ENCODE measurements around the gene IDI1.
"Not testable (repeated sequence)": the region's sequence is repeated elsewhere in the genome, so short reads cannot be mapped to it uniquely, and the experiment has no call there.

The IDI1 gene

GRCh38 chr10:1038769-1039168 is 10.2 kb downstream of the IDI1 start:
- DNase-seq = not testable (repeated sequence)

GRCh38 chr10:1037098-1037497 is 11.8 kb downstream of the IDI1 start:
- H3K36me3 Mint-ChIP-seq (ENCODE audit: insufficient read depth) = peaks cover 41% of the 10 kb centered on the region
- H3K4me3 Mint-ChIP-seq = peak overlapping the region in 1 of 2 donors; percentile 23
- peaks cover 4% of the 10 kb centered on the region in 2 donors for H3K4me1 Mint-ChIP-seq (ENCODE audit: low read depth in 2 of 2)
- no peaks in the 10 kb centered on the region for H3K27me3 Mint-ChIP-seq
- DNase-seq (no peak), ATAC-seq (replicated peaks) (no peak)
- H3K27ac Mint-ChIP-seq = no peak overlapping the region
- H3K9me3 Mint-ChIP-seq = no peaks in the 10 kb centered on the region

More at GRCh38 chr10:1038769-1039168, 10.2 kb downstream of the IDI1 start:
- not testable (repeated sequence) for ATAC-seq (replicated peaks); H3K4me3 Mint-ChIP-seq; H3K27ac Mint-ChIP-seq; H3K9me3 Mint-ChIP-seq; H3K27me3 Mint-ChIP-seq
- Mint-ChIP-seq H3K4me1 (ENCODE audit: low read depth in 2 of 2) (peaks cover 10 to 11% of the 10 kb centered on the region in 2 donors), H3K36me3 (ENCODE audit: insufficient read depth) (peaks cover 55% of the 10 kb centered on the region)

GRCh38 chr10:1036341-1036791 is 12.6 kb downstream of the IDI1 start:
- no peaks in the 10 kb centered on the region for H3K27me3 Mint-ChIP-seq
- ATAC-seq (replicated peaks) (peak; percentile 52), DNase-seq (no peak)
- no peak overlapping the region for H3K27ac Mint-ChIP-seq
- no peaks in the 10 kb centered on the region for H3K9me3 Mint-ChIP-seq
- peaks cover 34% of the 10 kb centered on the region for H3K36me3 Mint-ChIP-seq (ENCODE audit: insufficient read depth)
- H3K4me3 Mint-ChIP-seq = no peak overlapping the region
- H3K4me1 Mint-ChIP-seq (ENCODE audit: low read depth in 2 of 2) = peaks cover 4% of the 10 kb centered on the region in 2 donors

- DNase-seq (no peak), ATAC-seq (replicated peaks) (no peak)
- Mint-ChIP-seq H3K27ac (peak overlapping the region; percentile 59 to 65), H3K9me3 (no peaks in the 10 kb centered on the region), H3K4me3 (no peak overlapping the region), H3K27me3 (no peaks in the 10 kb centered on the region), H3K4me1 (ENCODE audit: low read depth in 2 of 2) (peaks cover under 1 to 4% of the 10 kb centered on the region in 2 donors), H3K36me3 (ENCODE audit: insufficient read depth) (peaks cover 22% of the 10 kb centered on the region)
These were observed 13.7 kb downstream of the IDI1 start for GRCh38 chr10:1035201-1035600.

- peaks cover 0 to 3% of the 10 kb centered on the region in 2 donors for H3K4me1 Mint-ChIP-seq (ENCODE audit: low read depth in 2 of 2)
- H3K27ac Mint-ChIP-seq = peak overlapping the region in 1 of 2 donors; percentile 59
- no peaks in the 10 kb centered on the region for H3K9me3 Mint-ChIP-seq
- DNase-seq (no peak), ATAC-seq (replicated peaks) (no peak)
- H3K36me3 Mint-ChIP-seq (ENCODE audit: insufficient read depth) = peaks cover 18% of the 10 kb centered on the region
- H3K4me3 Mint-ChIP-seq = no peak overlapping the region
- H3K27me3 Mint-ChIP-seq = no peaks in the 10 kb centered on the region
These were observed 14.2 kb downstream of the IDI1 start for GRCh38 chr10:1034758-1035157.

- no peak for DNase-seq
- H3K27me3 Mint-ChIP-seq = no peaks in the 10 kb centered on the region
- no peak overlapping the region for H3K27ac Mint-ChIP-seq
- peaks cover 0 to 3% of the 10 kb centered on the region in 2 donors for H3K4me1 Mint-ChIP-seq (ENCODE audit: low read depth in 2 of 2)
- ATAC-seq (replicated peaks) = no peak
- H3K36me3 Mint-ChIP-seq (ENCODE audit: insufficient read depth) = peaks cover 18% of the 10 kb centered on the region
- no peaks in the 10 kb centered on the region for H3K9me3 Mint-ChIP-seq
- no peak overlapping the region for H3K4me3 Mint-ChIP-seq
These were observed 15.3 kb downstream of the IDI1 start for GRCh38 chr10:1033601-1034000.

- DNase-seq (no peak), ATAC-seq (replicated peaks) (no peak)
- no peaks in the 10 kb centered on the region for H3K9me3 Mint-ChIP-seq
- no peaks in the 10 kb centered on the region for H3K36me3 Mint-ChIP-seq (ENCODE audit: insufficient read depth)
- peak overlapping the region in 1 of 2 donors; percentile 52 for H3K27ac Mint-ChIP-seq
- H3K4me1 Mint-ChIP-seq (ENCODE audit: low read depth in 2 of 2) = no peaks in the 10 kb centered on the region
- H3K27me3 Mint-ChIP-seq = no peaks in the 10 kb centered on the region
- no peak overlapping the region for H3K4me3 Mint-ChIP-seq
These were observed 19.1 kb downstream of the IDI1 start for GRCh38 chr10:1029838-1030237.

- Mint-ChIP-seq H3K27ac (no peak overlapping the region), H3K27me3 (no peaks in the 10 kb centered on the region), H3K4me3 (no peak overlapping the region), H3K9me3 (no peaks in the 10 kb centered on the region), H3K36me3 (ENCODE audit: insufficient read depth) (no peaks in the 10 kb centered on the region), H3K4me1 (ENCODE audit: low read depth in 2 of 2) (no peaks in the 10 kb centered on the region)
- DNase-seq = no peak
- ATAC-seq (replicated peaks) = no peak
These were observed 22.3 kb downstream of the IDI1 start for GRCh38 chr10:1026578-1026977.

GRCh38 chr10:1025683-1026082 is 23.2 kb downstream of the IDI1 start, which contains the start of gene IDI2:
TSS of gene IDI2 (minus strand) at chr10:1025859. CDS start at chr10:1024723, 1,136 bp downstream.
- H3K4me3 Mint-ChIP-seq = no peak within 1 kb of the TSS
- H3K27ac Mint-ChIP-seq = no peak within 1 kb of the TSS
- no peak for ATAC-seq (replicated peaks)

GRCh38 chr10:1024103-1024502 is 24.8 kb downstream of the IDI1 start:
- no peak for ATAC-seq (replicated peaks)
- H3K4me1 Mint-ChIP-seq (ENCODE audit: low read depth in 2 of 2) = no peaks in the 10 kb centered on the region
- no peaks in the 10 kb centered on the region for H3K27me3 Mint-ChIP-seq
- H3K9me3 Mint-ChIP-seq = no peaks in the 10 kb centered on the region
- H3K4me3 Mint-ChIP-seq = no peak overlapping the region
- H3K36me3 Mint-ChIP-seq (ENCODE audit: insufficient read depth) = peaks cover 14% of the 10 kb centered on the region
- H3K27ac Mint-ChIP-seq = no peak overlapping the region
- no peak for DNase-seq

More at GRCh38 chr10:1025683-1026082, 23.2 kb downstream of the IDI1 start, which contains the start of gene IDI2:
- DNase-seq = no peak
- Mint-ChIP-seq H3K4me1 (ENCODE audit: low read depth in 2 of 2) (no peaks in the 10 kb centered on the region), H3K36me3 (ENCODE audit: insufficient read depth) (peaks cover under 1% of the 10 kb centered on the region), H3K9me3 (no peaks in the 10 kb centered on the region), H3K27me3 (no peaks in the 10 kb centered on the region)

GRCh38 chr10:1022413-1022812 is 26.5 kb downstream of the IDI1 start:
- Mint-ChIP-seq H3K4me3 (no peak overlapping the region), H3K27me3 (no peaks in the 10 kb centered on the region), H3K36me3 (ENCODE audit: insufficient read depth) (peaks cover 30% of the 10 kb centered on the region), H3K9me3 (no peaks in the 10 kb centered on the region), H3K27ac (no peak overlapping the region), H3K4me1 (ENCODE audit: low read depth in 2 of 2) (no peaks in the 10 kb centered on the region)
- DNase-seq (no peak), ATAC-seq (replicated peaks) (no peak)

GRCh38 chr10:1020958-1021357 is 28.0 kb downstream of the IDI1 start:
- Mint-ChIP-seq H3K4me3 (no peak overlapping the region), H3K27ac (peak overlapping the region in 1 of 2 donors; percentile 41), H3K9me3 (no peaks in the 10 kb centered on the region), H3K36me3 (ENCODE audit: insufficient read depth) (peaks cover 41% of the 10 kb centered on the region), H3K4me1 (ENCODE audit: low read depth in 2 of 2) (no peaks in the 10 kb centered on the region), H3K27me3 (no peaks in the 10 kb centered on the region)
- ATAC-seq (replicated peaks) (no peak), DNase-seq (no peak)

- Mint-ChIP-seq H3K9me3 (no peaks in the 10 kb centered on the region), H3K4me1 (ENCODE audit: low read depth in 2 of 2) (no peaks in the 10 kb centered on the region), H3K4me3 (no peak overlapping the region), H3K27me3 (no peaks in the 10 kb centered on the region), H3K36me3 (ENCODE audit: insufficient read depth) (peaks cover 45% of the 10 kb centered on the region), H3K27ac (peak overlapping the region in 1 of 2 donors; percentile 41)
- DNase-seq = no peak
- ATAC-seq (replicated peaks) = no peak
These were observed 28.5 kb downstream of the IDI1 start for GRCh38 chr10:1020460-1020859.

- DNase-seq (no peak), ATAC-seq (replicated peaks) (no peak)
- Mint-ChIP-seq H3K27ac (peak overlapping the region; percentile 58 to 77), H3K36me3 (ENCODE audit: insufficient read depth) (peaks cover 51% of the 10 kb centered on the region), H3K4me1 (ENCODE audit: low read depth in 2 of 2) (no peaks in the 10 kb centered on the region), H3K4me3 (no peak overlapping the region), H3K27me3 (no peaks in the 10 kb centered on the region), H3K9me3 (no peaks in the 10 kb centered on the region)
These were observed 29.6 kb downstream of the IDI1 start for GRCh38 chr10:1019362-1019761.

Measured in effector memory CD8-positive, alpha-beta T cell (primary cell).